ENCODE results near the gene REEP1.

REEP1 gene

DNA sequence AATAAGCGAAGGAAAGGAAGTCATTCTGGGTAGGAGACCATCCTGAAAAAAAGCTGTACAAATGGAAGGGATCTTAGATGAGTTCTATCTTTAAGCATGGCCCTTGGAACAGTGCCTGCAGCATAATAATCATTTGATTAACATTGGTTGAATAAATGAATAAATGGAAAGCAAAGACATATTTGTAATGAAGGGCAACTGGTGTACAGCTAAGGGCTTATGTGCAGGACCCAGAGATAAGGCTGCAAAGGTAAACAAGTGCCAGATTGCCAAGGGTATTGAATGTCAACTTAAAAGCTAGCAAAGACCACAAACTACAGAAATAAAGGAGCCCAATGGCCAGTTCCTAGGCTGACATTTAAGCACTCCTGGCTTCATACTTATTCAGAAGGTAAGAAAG lies 161.6 kb downstream of the REEP1 start:
- TF ChIP-seq REST (IDR thresholded peaks at IDR 0.05; ENCODE audit: insufficient read depth in 1 of 2, low read depth in 2 of 2, low read length in 2 of 2): no peak

DNA sequence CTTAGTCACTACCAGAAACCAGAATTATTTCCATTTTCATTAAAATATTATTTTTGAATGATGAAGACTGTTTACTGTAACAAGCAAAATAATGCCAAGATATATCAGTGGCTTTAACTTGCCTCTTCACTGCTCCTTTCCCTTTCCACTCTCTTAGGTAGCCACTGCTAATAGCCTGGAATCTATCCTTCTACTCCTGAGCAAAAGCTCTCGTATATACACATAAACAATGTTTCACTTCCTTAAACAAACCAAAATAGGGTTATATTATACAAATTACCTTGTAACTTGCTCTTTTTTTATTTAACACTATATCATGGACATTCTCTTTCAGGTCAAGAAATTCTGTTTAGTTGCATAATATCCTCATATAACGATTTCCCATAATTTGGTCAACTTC lies 163.0 kb downstream of the REEP1 start:
- TF ChIP-seq POLR2AphosphoS5 (IDR thresholded peaks at IDR 0.05; ENCODE audit: low read depth, low read length): no peak
- TF ChIP-seq SIN3A (IDR thresholded peaks at IDR 0.05; ENCODE audit: borderline replicate concordance, insufficient read depth, low read length): no peak
- TF ChIP-seq REST (IDR thresholded peaks at IDR 0.05; ENCODE audit: insufficient read depth in 1 of 2, low read depth in 2 of 2, low read length in 2 of 2): no peak
- no peak for TF ChIP-seq TAF1 (IDR thresholded peaks at IDR 0.05; ENCODE audit: borderline replicate concordance, insufficient read depth, low read length)
- no peak for TF ChIP-seq FOXP2 (optimal IDR thresholded peaks at IDR 0.05; ENCODE audit: borderline replicate concordance, extremely low read depth, extremely low read length, insufficient read depth)

DNA sequence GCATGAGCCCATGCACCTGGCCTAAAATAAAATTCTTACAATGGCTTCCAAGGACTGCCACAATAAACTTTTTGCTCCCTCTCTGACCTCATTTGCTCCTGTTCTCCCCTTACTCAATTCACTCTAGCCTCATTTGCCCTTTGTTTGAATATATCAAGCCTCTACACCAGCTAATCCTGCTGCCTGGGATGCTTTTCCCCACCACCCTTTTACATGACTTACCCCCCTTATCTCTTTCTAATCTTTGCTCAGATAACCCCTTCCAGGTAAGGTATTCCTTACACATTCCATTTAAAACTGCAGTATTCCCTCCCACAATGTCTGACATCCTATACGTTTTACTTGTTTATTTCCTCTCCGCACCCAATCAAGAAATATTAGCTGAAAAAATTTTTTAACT lies 164.8 kb downstream of the REEP1 start:
- TF ChIP-seq TAF1 (IDR thresholded peaks at IDR 0.05; ENCODE audit: borderline replicate concordance, insufficient read depth, low read length) (no peak), POLR2AphosphoS5 (IDR thresholded peaks at IDR 0.05; ENCODE audit: low read depth, low read length) (no peak), REST (IDR thresholded peaks at IDR 0.05; ENCODE audit: insufficient read depth in 1 of 2, low read depth in 2 of 2, low read length in 2 of 2) (no peak), FOXP2 (optimal IDR thresholded peaks at IDR 0.05; ENCODE audit: borderline replicate concordance, extremely low read depth, extremely low read length, insufficient read depth) (no peak), SIN3A (IDR thresholded peaks at IDR 0.05; ENCODE audit: borderline replicate concordance, insufficient read depth, low read length) (no peak)

DNA sequence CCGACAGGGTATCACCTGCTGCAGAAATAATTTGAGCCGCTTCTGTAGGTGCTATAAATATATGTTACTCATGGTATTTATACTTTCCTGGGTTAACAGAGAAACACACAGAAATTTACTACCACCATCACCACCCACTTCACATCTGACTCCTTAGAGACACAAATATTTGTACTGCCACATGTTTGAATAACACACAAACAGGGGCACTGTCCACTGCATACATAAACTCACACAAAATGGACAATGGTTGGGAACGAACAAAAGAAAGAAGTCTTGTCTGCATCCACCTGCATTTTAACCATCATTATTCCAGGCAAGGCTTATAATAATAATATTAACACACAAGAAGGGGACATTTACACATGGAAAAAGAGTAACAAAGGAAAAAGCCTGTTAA lies 166.1 kb downstream of the REEP1 start:
- TF ChIP-seq POLR2AphosphoS5 (IDR thresholded peaks at IDR 0.05; ENCODE audit: low read depth, low read length): no peak
- no peak for TF ChIP-seq TAF1 (IDR thresholded peaks at IDR 0.05; ENCODE audit: borderline replicate concordance, insufficient read depth, low read length)
- no peak for TF ChIP-seq REST (IDR thresholded peaks at IDR 0.05; ENCODE audit: insufficient read depth in 1 of 2, low read depth in 2 of 2, low read length in 2 of 2)
- TF ChIP-seq SIN3A (IDR thresholded peaks at IDR 0.05; ENCODE audit: borderline replicate concordance, insufficient read depth, low read length): no peak
- no peak for TF ChIP-seq FOXP2 (optimal IDR thresholded peaks at IDR 0.05; ENCODE audit: borderline replicate concordance, extremely low read depth, extremely low read length, insufficient read depth)

DNA sequence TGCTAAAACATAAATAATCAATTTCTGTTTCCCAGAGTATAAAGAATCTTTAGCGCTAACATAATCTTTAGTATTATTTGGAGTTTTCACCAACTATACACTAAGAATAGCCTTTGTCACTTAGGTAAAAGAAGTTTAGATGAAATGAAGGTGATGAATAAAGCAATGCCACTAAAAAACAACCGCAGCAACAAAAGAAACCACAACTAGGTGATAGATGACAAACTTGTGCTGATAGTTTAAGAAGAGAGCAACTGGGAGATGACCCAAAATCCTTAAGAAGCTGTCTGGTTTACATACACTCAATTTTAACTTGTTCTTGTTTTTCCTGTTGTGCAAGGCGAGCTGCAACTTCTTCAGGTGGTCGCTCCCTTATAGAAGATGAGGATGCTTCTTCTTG lies 167.0 kb downstream of the REEP1 start:
- no peak for TF ChIP-seq POLR2AphosphoS5 (IDR thresholded peaks at IDR 0.05; ENCODE audit: low read depth, low read length)
- TF ChIP-seq SIN3A (IDR thresholded peaks at IDR 0.05; ENCODE audit: borderline replicate concordance, insufficient read depth, low read length): no peak
- TF ChIP-seq TAF1 (IDR thresholded peaks at IDR 0.05; ENCODE audit: borderline replicate concordance, insufficient read depth, low read length): no peak
- TF ChIP-seq REST (IDR thresholded peaks at IDR 0.05; ENCODE audit: insufficient read depth in 1 of 2, low read depth in 2 of 2, low read length in 2 of 2): no peak

Data from PFSK-1 (cell line).